ENCODE measurements around the gene BLM. TPM values are rescaled to one million over a fixed set of nuclear protein-coding genes. Genes with fewer than 3 reads are reported as not detected.

BLM gene
- polyA plus RNA-seq, 1 of the 3 experiments (the other 2 are of a cell fraction): 2.7 TPM

GRCh38 chr15:90828111-90828510, 111.0 kb downstream of the BLM start:
- WGBS (ENCODE audit: low lambda C conversion rate): 79% methylated on average over 7 of the region's 12 CpGs
- POLR2A ChIA-PET: no interaction called here

GRCh38 chr15:90829126-90829525, 112.0 kb downstream of the BLM start:
- no peak overlapping the region for H3K27ac ChIP-seq (ENCODE audit: low read depth in 2 of 2, low read length in 1 of 2)

More at GRCh38 chr15:90828111-90828510, 111.0 kb downstream of the BLM start:
- no peak overlapping the region for H3K27ac ChIP-seq (ENCODE audit: low read depth in 2 of 2, low read length in 1 of 2)
- peak; percentile 2 for DNase-seq
- no peak overlapping the region for H3K9ac ChIP-seq
- no peaks in the 10 kb centered on the region for H3K36me3 ChIP-seq (replicated peaks in 1 of 2; ENCODE audit: control insufficient read depth in 1 of 2, insufficient read depth in 2 of 2, low read length in 1 of 2)
- no peak overlapping the region for H2AFZ ChIP-seq (ENCODE audit: low read depth)
- no peaks in the 10 kb centered on the region for H3K27me3 ChIP-seq (ENCODE audit: insufficient read depth)
- H3K79me2 ChIP-seq (ENCODE audit: insufficient read depth): no peaks in the 10 kb centered on the region
- no peak overlapping the region for H3K4me3 ChIP-seq (ENCODE audit: low read depth in 2 of 2, low read length in 1 of 2)
- CTCF ChIA-PET: interaction anchor here (1.1 kb wide), 1 partner anchor 74 kb away, joined by 3 read pairs; no protein-coding TSS in a partner anchor
- no peaks in the 10 kb centered on the region for H4K20me1 ChIP-seq (ENCODE audit: insufficient read depth)
- H3F3A ChIP-seq (replicated peaks; ENCODE audit: insufficient read depth): no peaks in the 10 kb centered on the region
- no peak for TF ChIP-seq RCOR1 (IDR thresholded peaks at IDR 0.05; ENCODE audit: low read length)
- TF ChIP-seq TCF12 (IDR thresholded peaks at IDR 0.05): no peak
- no peaks in the 10 kb centered on the region for H3K4me1 ChIP-seq (ENCODE audit: control insufficient read depth in 1 of 2, insufficient read depth in 2 of 2, low read depth in 1 of 2, low read length in 1 of 2)
- no peak overlapping the region for H3K4me2 ChIP-seq
- H3K9me3 ChIP-seq: no peaks in the 10 kb centered on the region
- H3K9me2 ChIP-seq: no peaks in the 10 kb centered on the region

GRCh38 chr15:90829942-90830440, 112.8 kb downstream of the BLM start:
- Histone ChIP-seq H3K4me2 (no peak overlapping the region), H3F3A (replicated peaks; ENCODE audit: insufficient read depth) (no peaks in the 10 kb centered on the region), H3K9me2 (no peaks in the 10 kb centered on the region), H4K20me1 (ENCODE audit: insufficient read depth) (no peaks in the 10 kb centered on the region), H3K4me1 (ENCODE audit: control insufficient read depth in 1 of 2, insufficient read depth in 2 of 2, low read depth in 1 of 2, low read length in 1 of 2) (no peaks in the 10 kb centered on the region), H3K27me3 (ENCODE audit: insufficient read depth) (no peaks in the 10 kb centered on the region), H2AFZ (ENCODE audit: low read depth) (no peak overlapping the region), H3K9me3 (no peaks in the 10 kb centered on the region), H3K79me2 (ENCODE audit: insufficient read depth) (no peaks in the 10 kb centered on the region), H3K4me3 (ENCODE audit: low read depth in 2 of 2, low read length in 1 of 2) (no peak overlapping the region), H3K9ac (no peak overlapping the region), H3K36me3 (replicated peaks in 1 of 2; ENCODE audit: control insufficient read depth in 1 of 2, insufficient read depth in 2 of 2, low read length in 1 of 2) (no peaks in the 10 kb centered on the region), H3K27ac (ENCODE audit: low read depth in 2 of 2, low read length in 1 of 2) (no peak overlapping the region)
- no peak for TF ChIP-seq JUND (IDR thresholded peaks at IDR 0.05)
- no peak for TF ChIP-seq EP300 (IDR thresholded peaks at IDR 0.05; ENCODE audit: borderline replicate concordance in 1 of 2, low read depth in 1 of 2, low read length in 1 of 2)
- TF ChIP-seq RFX5 (IDR thresholded peaks at IDR 0.05; ENCODE audit: low read length): no peak
- TF ChIP-seq MEF2A (IDR thresholded peaks at IDR 0.05; ENCODE audit: borderline replicate concordance, low read depth): no peak
- no peak for TF ChIP-seq SMC3 (IDR thresholded peaks at IDR 0.05; ENCODE audit: low read depth, low read length)
- TF ChIP-seq TEAD4 (IDR thresholded peaks at IDR 0.05; ENCODE audit: borderline replicate concordance, insufficient read depth): no peak
- no peak for TF ChIP-seq ELF1 (IDR thresholded peaks at IDR 0.05)
- no peak for TF ChIP-seq NRF1 (IDR thresholded peaks at IDR 0.05; ENCODE audit: low read depth, low read length)
- TF ChIP-seq GABPA (IDR thresholded peaks at IDR 0.05; ENCODE audit: low read depth): no peak
- TF ChIP-seq FOSL2 (IDR thresholded peaks at IDR 0.05; ENCODE audit: borderline replicate concordance, low read depth): no peak
- no peak for TF ChIP-seq NFIC (IDR thresholded peaks at IDR 0.05; ENCODE audit: borderline replicate concordance)
- no peak for TF ChIP-seq MAX (IDR thresholded peaks at IDR 0.05; ENCODE audit: low read depth)
- no peak for TF ChIP-seq GATA2 (CRISPR knock-in tag; IDR thresholded peaks at IDR 0.05)
- no peak for TF ChIP-seq PBX3 (IDR thresholded peaks at IDR 0.05)
- no peak for TF ChIP-seq SIN3A (IDR thresholded peaks at IDR 0.05; ENCODE audit: borderline replicate concordance, low read depth, low read length)
- ChIA-PET CTCF (no interaction called here), POLR2A (no interaction called here)
- WGBS (ENCODE audit: low lambda C conversion rate): 89% methylated on average over 13 of the region's 15 CpGs
- no peak for DNase-seq

More at GRCh38 chr15:90829126-90829525, 112.0 kb downstream of the BLM start:
- Histone ChIP-seq H4K20me1 (ENCODE audit: insufficient read depth) (no peaks in the 10 kb centered on the region), H3K9me3 (no peaks in the 10 kb centered on the region), H3K27me3 (ENCODE audit: insufficient read depth) (no peaks in the 10 kb centered on the region), H2AFZ (ENCODE audit: low read depth) (no peak overlapping the region), H3K4me2 (no peak overlapping the region), H3K4me1 (ENCODE audit: control insufficient read depth in 1 of 2, insufficient read depth in 2 of 2, low read depth in 1 of 2, low read length in 1 of 2) (no peaks in the 10 kb centered on the region), H3K4me3 (ENCODE audit: low read depth in 2 of 2, low read length in 1 of 2) (no peak overlapping the region), H3F3A (replicated peaks; ENCODE audit: insufficient read depth) (no peaks in the 10 kb centered on the region), H3K79me2 (ENCODE audit: insufficient read depth) (no peaks in the 10 kb centered on the region), H3K9me2 (no peaks in the 10 kb centered on the region), H3K9ac (no peak overlapping the region), H3K36me3 (replicated peaks in 1 of 2; ENCODE audit: control insufficient read depth in 1 of 2, insufficient read depth in 2 of 2, low read length in 1 of 2) (no peaks in the 10 kb centered on the region)
- peak; percentile 9 for DNase-seq
- TF ChIP-seq CHD2 (IDR thresholded peaks at IDR 0.05; ENCODE audit: low read length, partially characterized antibody): no peak
- no peak for TF ChIP-seq SMC3 (IDR thresholded peaks at IDR 0.05; ENCODE audit: low read depth, low read length)
- ChIA-PET CTCF (no interaction called here), POLR2A (no interaction called here)
- WGBS (ENCODE audit: low lambda C conversion rate): 87% methylated on average over 6 of the region's 6 CpGs

Measured in SK-N-SH (cell line).